HG02763 (cell line): ENCODE results near the gene GPR152.
"Not testable (repeated sequence)": the region's sequence is repeated elsewhere in the genome, so short reads cannot be mapped to it uniquely, and the experiment has no call there.

Source experiments
- ATAC-seq: cut with Tn5 transposase; IDR thresholded peaks from one replicate; pipeline ENCODE4 v1.9.1; 2021; ENCODE audit warnings: mild to moderate bottlenecking, moderate library complexity; ENCODE audit not compliant: unreplicated experiment

GPR152 gene

GRCh38 chr11:67410984-67411784 is 41.3 kb downstream of the GPR152 start:
- no peak for ATAC-seq

DNA sequence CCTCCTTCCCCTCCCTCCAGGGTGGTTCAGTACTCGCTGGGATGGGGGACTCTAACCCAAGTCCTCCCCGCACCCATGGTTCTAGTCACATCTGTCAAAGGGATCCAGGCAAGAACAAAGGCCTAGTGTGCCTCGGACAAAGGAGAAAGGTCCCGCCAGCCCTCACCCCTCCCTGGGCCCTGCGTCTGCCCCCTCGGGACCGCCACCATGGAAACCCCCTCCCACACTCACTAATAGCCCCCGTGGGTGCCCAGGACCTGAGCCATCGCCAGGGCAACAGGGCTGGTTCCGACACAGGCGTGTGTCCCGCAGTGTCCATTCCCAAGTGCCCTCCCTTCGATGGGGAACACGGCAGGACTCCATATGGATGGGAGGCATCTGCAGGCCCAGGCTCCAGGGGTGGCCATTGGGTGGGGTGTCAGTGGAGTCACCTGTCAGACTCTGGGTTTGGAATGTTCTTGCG is 42.1 kb downstream of the GPR152 start:
- ATAC-seq = no peak

- no peak for ATAC-seq
Measured at GRCh38 chr11:67409781-67410368, 42.7 kb downstream of the GPR152 start.

DNA sequence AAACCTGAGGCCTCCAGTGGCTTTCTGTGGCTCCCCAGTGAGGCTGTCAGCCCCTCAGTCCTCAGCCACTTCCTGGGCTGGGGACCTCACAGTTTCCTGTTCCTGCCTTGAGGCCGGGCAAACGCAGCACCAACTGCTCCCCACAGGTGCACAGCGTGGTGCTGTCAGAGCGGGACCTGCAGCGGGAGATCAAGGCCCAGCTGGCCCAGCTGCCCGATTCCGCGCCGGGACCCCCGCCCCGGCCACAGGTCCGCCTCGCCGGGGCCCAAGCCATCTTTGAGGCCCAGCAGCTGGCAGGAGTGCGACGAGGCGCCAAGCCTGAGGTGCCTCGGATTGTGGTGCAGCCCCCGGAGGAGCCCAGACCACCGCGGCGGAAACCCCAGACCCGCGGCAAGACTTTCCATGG is 43.3 kb downstream of the GPR152 start:
- ATAC-seq = peak; percentile 36

DNA sequence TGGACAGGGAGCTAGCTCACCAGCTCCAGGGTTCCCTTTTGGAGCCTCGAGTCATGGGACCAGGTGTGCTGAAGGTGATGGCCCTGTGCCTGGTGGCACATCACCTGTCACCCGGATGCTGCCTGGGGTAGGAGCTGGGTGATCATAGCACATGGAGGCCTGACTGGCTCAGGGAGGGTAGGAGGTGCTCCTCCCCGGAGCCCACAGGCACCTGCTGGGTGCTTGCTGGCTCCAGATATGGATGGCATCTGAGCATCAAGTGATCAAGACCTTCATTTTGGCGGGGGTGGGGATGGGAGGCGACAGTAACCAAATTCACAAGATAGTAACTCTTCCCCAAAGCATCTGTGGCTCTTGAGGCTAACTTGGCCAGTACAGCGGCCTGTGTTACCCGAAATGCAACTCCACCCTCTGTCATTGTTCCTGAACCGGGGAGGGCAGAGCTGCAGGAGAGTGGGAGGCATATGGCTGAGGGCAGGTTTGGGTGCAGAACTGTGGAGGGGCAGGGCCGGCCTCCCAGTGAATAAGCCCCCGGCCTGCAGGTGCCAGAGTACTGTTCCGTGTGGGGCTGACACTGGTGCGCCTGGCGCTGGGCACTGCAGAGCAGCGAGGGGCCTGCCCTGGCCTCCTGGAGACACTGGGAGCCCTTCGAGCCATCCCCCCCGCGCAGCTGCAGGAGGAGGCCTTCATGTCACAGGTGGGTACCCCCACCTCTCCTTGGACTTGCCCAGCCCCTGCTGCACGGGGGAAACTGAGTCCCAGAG is 43.9 kb downstream of the GPR152 start:
- ATAC-seq = no peak

- no peak for ATAC-seq
Measured at GRCh38 chr11:67407688-67408163, 44.8 kb downstream of the GPR152 start.

DNA sequence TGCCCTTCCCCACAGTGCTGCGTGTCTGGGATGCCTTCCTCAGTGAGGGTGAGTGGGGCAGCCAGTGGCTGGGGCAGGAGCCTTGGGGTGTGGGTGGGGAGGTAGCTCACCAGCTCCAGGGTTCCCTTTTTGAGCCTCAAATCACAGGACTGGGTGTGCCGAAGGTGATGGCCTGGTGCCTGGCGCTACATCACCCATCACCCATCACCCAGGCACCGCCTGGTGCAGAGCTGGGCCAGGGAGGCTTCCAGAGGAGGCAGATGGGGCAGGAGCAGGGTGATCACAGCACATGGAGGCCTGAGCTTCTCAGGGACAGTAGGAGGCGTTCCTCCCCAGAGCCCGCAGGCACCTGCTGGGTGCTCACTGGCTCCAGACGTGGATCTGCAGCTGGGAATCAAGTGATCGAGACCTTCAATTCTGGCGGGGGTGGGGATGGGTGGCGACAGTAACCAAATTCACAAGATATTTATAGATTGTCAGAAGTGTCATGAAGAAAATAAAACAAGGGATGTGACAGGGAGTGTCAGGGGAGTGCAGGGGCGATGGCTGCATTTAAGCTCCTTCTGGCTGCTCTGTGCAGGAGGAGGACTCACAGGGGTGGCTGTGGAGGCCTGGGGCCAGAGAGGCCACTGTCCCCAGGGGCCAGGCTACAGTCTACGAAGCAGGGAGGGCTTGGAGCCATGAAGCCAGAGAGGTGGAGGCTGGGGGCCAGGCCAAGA is 45.4 kb downstream of the GPR152 start:
- ATAC-seq = no peak

DNA sequence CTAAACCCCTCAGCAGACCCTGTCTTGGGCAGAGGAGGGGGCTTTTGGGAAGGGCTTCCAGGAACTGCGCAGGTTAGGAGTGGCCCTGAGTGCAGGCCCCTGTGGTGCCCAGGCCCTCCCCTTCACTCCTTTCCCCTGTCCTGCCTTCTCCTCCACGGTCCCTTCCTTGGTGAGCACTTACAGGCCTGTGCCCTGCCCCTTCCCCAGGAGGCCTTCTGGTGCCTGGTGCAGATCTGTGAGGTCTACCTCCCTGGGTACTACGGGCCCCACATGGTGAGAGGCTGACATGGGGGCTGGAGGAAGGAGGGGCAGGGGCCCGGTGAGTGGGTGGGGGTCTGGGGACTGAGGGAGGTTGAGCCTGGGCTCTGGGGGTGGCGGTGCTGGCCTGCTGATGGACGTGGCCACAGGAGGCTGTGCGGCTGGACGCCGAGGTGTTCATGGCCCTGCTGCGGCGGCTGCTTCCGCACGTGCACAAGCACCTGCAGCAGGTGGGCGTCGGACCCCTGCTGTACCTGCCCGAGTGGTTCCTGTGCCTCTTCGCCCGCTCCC is 46.0 kb downstream of the GPR152 start:
- no peak for ATAC-seq

DNA sequence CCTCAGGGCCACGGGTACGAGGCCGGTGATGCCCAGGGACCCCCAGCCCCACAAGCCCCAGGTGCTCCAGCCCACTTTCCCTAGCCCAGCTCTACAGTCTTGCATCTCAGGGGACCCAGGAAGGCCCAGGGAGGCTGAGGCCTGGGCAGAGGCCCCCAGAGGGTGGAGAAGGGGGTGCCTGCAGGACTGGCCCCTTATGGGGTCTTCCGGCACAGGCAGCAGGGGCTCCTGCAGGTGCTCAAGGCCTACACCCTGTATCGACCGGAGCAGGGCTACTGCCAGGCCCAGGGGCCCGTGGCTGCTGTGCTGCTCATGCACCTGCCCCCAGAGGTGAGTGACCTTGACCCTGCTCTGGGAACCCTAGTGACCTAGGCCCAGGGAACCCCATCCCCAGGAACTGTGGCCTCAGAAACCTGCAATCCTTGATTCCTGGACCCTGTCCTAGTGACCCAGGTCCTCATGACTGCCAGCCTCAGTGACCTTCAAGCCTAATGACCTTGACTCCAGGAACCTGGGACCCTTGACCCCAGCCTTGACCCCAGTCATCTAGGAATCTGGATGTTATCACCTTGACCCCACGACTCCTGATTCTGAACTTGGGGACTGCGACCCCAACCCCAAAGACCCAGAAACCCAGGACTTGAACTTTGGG is 46.7 kb downstream of the GPR152 start:
- no peak for ATAC-seq

DNA sequence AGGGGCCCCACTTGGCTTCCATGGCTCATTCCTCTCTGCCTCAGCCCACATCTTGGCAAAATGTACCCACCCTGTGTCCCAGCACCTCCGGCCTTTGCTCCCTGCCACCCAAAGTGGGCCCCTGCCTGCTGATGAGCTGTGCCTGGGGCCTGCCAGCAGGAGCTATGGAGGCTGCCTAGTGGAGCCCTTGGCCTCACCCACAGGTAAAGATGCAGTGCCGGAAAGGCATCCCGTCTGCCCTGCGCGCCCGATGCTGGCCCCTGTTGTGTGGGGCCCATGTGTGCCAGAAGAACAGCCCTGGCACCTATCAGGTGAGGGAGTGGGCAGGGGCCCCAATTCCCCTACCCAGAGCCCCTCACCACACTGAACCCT is 47.3 kb downstream of the GPR152 start:
- no peak for ATAC-seq

GRCh38 chr11:67404515-67405195 is 47.9 kb downstream of the GPR152 start:
- ATAC-seq = no peak

- not testable (repeated sequence) for ATAC-seq
Measured at GRCh38 chr11:67403085-67403484, 49.4 kb downstream of the GPR152 start.

- not testable (repeated sequence) for ATAC-seq
Measured at GRCh38 chr11:67402192-67402839, 50.2 kb downstream of the GPR152 start.

- ATAC-seq = peak; percentile 67
Measured at GRCh38 chr11:67401495-67402191, 50.9 kb downstream of the GPR152 start, which contains the start of gene PPP1CA. TSS of gene PPP1CA (minus strand) at chr11:67401858. CDS start at chr11:67401782, 76 bp downstream.
